ENCODE results near the gene ZBTB44.
A peak's percentile ranks its signal among the peaks of the same experiment; 100 is the strongest.

The ZBTB44 gene

DNA sequence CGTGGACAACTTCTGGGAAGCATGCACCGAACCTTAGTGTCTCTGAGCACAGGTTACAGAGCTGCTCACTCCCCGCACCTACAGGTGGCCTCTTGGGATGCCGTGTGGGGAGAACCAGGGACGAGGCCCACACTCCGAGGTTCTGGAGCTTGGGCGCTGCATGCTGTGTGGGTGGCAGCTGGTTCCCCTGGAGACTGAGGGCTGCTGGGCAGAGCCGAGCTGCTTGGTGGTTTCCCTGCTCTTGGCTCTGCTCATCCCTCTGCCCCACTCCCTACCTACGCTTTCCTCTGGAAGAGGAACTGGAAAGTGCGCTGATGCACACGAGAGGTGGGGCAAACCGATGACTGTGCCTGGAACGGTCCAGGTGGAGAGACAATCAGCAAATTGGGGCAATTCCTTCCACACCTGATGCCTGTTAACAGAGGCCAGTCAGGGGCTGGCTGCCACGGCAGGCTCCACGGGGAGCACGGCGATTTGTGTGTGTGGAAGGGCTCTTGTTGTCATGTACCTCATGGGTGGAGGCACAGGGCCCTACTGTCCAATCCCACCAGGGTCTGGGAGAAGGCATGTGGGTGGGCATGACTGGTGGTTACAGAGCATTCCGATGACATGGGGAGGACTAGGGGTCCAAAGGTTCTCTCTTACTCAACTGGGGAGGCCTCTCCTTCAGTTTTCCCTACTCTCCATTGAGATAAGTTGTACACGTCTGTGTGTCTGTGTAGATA is 94.2 kb downstream of the ZBTB44 start:
- no peak for DNase-seq
- in situ Hi-C loops (cut with HindIII; ENCODE audit: low pct_ligation_motif_present, low pct_unique_long_range_greater_than_20kb, low sequenced_read_pairs), result no loop called here

DNA sequence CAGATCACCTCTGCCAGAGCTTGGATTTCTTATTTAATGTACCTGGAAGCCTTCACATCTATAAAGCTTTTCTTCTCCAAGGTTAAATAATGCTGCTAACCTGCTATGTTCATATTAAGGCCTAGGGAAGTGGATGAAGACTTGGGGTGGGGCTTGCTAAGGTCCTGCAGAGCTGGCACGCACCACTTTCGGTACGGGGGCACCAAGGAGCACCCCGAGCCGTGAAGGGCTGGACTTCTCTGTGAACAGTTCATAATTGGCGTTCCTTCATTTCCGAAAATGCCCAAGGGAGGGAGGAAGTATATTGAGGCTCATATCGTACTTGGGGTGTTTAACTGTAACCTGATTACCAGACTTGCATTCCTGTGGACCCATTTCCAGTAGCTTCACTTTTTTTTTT is 95.6 kb downstream of the ZBTB44 start:
- DNase-seq, result no peak
- in situ Hi-C loops (cut with HindIII; ENCODE audit: low pct_ligation_motif_present, low pct_unique_long_range_greater_than_20kb, low sequenced_read_pairs), result no loop called here

GRCh38 chr11:130218501-130219070 is 96.1 kb downstream of the ZBTB44 start:
- DNase-seq, result no peak
- in situ Hi-C loops (cut with HindIII; ENCODE audit: low pct_ligation_motif_present, low pct_unique_long_range_greater_than_20kb, low sequenced_read_pairs), result no loop called here

GRCh38 chr11:130217133-130218031 is 97.3 kb downstream of the ZBTB44 start:
- no peak for DNase-seq
- in situ Hi-C loops (cut with HindIII; ENCODE audit: low pct_ligation_motif_present, low pct_unique_long_range_greater_than_20kb, low sequenced_read_pairs), result no loop called here

GRCh38 chr11:130216591-130217132 is 98.1 kb downstream of the ZBTB44 start:
- DNase-seq, result no peak
- in situ Hi-C loops (cut with HindIII; ENCODE audit: low pct_ligation_motif_present, low pct_unique_long_range_greater_than_20kb, low sequenced_read_pairs), result no loop called here

GRCh38 chr11:130216221-130216550 is 98.5 kb downstream of the ZBTB44 start:
- in situ Hi-C loops (cut with HindIII; ENCODE audit: low pct_ligation_motif_present, low pct_unique_long_range_greater_than_20kb, low sequenced_read_pairs), result no loop called here
- no peak for DNase-seq

DNA sequence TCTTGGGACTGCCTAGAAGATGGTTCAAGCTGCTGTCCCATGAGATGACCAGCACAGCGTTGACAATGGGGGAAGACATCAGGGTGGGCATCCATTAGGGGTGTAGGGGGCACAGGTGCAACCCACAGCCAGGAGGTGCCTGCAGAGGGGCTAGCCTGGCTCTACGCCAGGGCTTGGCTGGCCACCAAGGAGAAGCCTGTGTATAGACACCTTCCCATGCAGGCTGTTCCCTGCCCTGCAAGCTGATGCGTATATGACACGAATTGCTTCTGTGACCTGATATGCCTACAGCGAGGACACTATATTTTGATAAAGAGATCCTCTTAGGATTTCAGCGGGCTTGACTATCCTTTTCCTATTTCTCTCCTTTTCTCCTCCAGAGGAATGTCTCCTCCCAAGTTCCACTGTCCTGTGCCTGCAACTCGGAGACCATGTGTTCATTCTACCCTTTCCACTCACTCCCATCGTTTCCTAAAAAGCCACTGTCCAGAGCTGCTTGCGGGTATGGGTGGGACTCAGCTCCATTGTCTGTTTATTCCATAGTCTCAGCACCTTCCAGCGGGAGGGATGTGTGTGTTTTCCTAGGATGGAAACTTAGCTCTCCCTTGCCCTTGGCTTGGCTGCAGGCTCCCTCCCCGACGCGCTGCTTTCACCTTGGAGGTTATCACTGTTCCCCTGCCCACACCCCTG is 99.0 kb downstream of the ZBTB44 start:
- DNase-seq, result no peak
- in situ Hi-C loops (cut with HindIII; ENCODE audit: low pct_ligation_motif_present, low pct_unique_long_range_greater_than_20kb, low sequenced_read_pairs), result no loop called here

- DNase-seq, result no peak
- in situ Hi-C loops (cut with HindIII; ENCODE audit: low pct_ligation_motif_present, low pct_unique_long_range_greater_than_20kb, low sequenced_read_pairs), result no loop called here
Measured at GRCh38 chr11:130214861-130215530, 99.7 kb downstream of the ZBTB44 start.

DNA sequence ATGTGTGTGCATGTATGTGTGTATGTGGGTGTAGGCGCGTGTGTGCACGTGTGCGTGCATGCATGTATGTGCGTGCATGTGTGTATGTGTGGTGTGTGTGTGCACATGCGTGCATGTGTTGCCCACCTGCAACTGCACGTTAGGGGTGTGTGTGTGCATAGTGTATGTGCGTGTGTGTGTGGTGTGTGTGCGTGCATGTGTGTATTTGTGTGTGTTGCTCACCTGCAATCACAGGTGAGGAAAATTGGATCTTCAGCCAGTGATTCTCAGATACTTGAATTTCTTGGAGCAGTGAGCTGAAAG is 100.8 kb downstream of the ZBTB44 start:
- DNase-seq, result no peak
- in situ Hi-C loops (cut with HindIII; ENCODE audit: low pct_ligation_motif_present, low pct_unique_long_range_greater_than_20kb, low sequenced_read_pairs), result no loop called here

- peak; percentile 35 for DNase-seq
- in situ Hi-C loops (cut with HindIII; ENCODE audit: low pct_ligation_motif_present, low pct_unique_long_range_greater_than_20kb, low sequenced_read_pairs), result no loop called here
Measured at GRCh38 chr11:130213143-130213978, 101.4 kb downstream of the ZBTB44 start.

GRCh38 chr11:130212431-130212961 is 102.2 kb downstream of the ZBTB44 start:
- in situ Hi-C loops (cut with HindIII; ENCODE audit: low pct_ligation_motif_present, low pct_unique_long_range_greater_than_20kb, low sequenced_read_pairs), result no loop called here
- DNase-seq, result no peak

DNA sequence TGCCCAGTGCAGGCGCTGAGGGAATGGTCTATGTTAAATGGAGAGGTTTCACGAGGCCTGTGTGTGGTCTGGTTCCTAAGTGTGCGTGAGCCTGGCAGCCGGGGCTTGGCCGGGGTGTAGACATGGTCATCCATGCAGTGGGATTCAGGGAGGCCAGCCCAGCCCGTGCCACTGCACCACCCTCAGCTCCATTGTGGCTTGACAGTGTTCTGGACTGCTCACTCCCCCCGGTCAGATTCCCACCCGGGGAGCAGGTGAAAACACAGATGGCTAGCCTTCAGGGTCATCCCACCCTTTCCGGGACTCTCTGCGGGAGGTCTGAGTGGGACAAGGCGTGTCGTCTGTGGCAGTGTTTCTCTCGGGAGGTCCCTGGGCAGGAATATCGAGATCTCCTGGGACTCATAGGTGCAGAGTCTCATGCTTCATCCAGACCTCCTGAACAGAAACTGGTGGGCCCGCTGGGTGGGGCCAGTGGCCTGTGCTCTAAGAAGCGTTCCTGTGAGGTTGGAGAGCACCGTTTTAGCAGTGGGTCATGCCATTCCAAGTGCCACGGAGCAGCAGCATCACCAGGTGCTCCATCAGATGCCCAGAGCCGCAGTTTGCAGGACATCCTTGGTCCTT is 102.8 kb downstream of the ZBTB44 start:
- no peak for DNase-seq
- in situ Hi-C loops (cut with HindIII; ENCODE audit: low pct_ligation_motif_present, low pct_unique_long_range_greater_than_20kb, low sequenced_read_pairs), result no loop called here

DNA sequence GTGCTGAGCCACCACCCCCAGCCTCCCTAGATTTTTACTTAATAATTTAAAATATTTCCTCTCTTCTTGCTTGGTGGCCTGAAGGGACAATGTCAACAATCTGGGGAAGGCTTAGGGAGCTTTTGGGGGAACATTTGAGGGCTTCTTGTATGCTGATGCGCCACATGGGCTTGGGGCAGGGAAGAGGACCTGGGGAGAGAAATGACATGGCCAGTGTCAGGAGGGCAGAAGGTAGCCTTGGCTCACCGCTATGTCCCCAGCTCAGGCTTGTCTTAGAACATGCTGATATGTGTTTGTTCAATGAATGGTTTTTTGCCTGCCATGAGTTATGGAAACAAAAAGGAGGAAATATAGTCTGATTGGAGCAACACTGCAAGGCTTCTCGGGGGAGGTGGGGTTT is 103.6 kb downstream of the ZBTB44 start:
- no peak for DNase-seq
- in situ Hi-C loops (cut with HindIII; ENCODE audit: low pct_ligation_motif_present, low pct_unique_long_range_greater_than_20kb, low sequenced_read_pairs), result no loop called here

DNA sequence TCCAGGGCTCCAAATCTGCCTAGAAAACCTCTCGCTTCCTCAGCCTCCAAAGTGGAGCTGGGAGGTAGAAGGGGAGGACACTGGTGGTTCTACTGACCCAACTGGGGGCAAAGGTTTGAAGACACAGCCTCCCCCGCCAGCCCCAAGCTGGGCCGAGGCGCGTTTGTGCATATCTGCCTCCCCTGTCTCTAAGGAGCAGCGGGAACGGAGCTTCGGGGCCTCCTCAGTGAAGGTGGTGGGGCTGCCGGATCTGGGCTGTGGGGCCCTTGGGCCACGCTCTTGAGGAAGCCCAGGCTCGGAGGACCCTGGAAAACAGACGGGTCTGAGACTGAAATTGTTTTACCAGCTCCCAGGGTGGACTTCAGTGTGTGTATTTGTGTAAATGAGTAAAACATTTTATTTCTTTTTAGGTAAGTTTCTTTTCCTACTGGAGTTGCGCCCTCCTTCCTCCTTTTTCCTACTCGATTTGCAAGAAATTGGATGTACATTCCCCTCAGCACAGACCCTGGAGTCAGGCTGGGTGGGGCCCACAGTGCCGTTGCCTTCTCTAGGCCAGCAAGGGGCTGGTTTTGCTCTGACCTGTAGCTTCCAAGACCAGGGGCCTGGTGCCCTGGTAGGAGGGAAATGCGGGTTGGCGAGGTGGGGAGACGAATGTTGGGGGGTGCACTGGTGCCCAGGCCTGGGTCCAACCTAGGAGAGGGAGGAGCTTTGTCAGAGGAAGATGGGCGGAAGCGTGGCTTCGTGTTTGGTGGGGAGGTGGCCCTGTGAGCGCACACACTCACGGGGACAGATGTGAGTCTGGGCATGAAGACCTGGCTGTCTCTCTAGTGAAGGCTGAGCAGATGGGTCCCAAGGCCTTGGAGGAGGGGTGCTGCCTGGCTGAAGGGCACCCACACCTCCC is 104.5 kb downstream of the ZBTB44 start:
- in situ Hi-C loops (cut with HindIII; ENCODE audit: low pct_ligation_motif_present, low pct_unique_long_range_greater_than_20kb, low sequenced_read_pairs), result no loop called here
- DNase-seq, result no peak

- in situ Hi-C loops (cut with HindIII; ENCODE audit: low pct_ligation_motif_present, low pct_unique_long_range_greater_than_20kb, low sequenced_read_pairs), result no loop called here
- no peak for DNase-seq
Measured at GRCh38 chr11:130209128-130209932, 105.4 kb downstream of the ZBTB44 start.
